Bronchial epithelial cell (primary cell): ENCODE results near the gene ELAVL4. TPM values are rescaled to one million over a fixed set of nuclear protein-coding genes. Genes with fewer than 3 reads are reported as not detected.

ENCODE experiments used
- DNase-seq: peaks from one replicate; pipeline ENCODE4 v3.0.0-alpha.2; 2010; ENCODE audit warnings: low read depth
- FAIRE-seq: peaks from 2 replicates; lab custom pipeline; 2011; peaks lifted over from hg19 to GRCh38; lab: Jason Lieb, UNC
- H3K27me3 ChIP-seq: 2 replicates; pipeline ENCODE4 v1.5.1; 2011; ENCODE audit warnings: low read length; ENCODE audit not compliant: control insufficient read depth, insufficient read depth
- H3K36me3 ChIP-seq: 2 replicates; pipeline ENCODE4 v1.5.1; 2011; ENCODE audit warnings: low read length; ENCODE audit not compliant: control insufficient read depth, insufficient read depth
- H3K4me3 ChIP-seq: 2 replicates; pipeline ENCODE4 v1.5.1; 2011; ENCODE audit warnings: mild to moderate bottlenecking, low read depth, low read length, control low read depth
- total RNA-seq: library from RNA; depleted of rRNA; stranded (reverse); fragments of >200 nt; gene quantifications from 2 replicates; pipeline ENCODE4 v1.2.1, GENCODE V29; 2014
- TF ChIP-seq, protein P1 (sequence below): IDR thresholded peaks from 2 replicates; pipeline ENCODE4 v1.5.1; 2011; ENCODE audit warnings: mild to moderate bottlenecking, moderate library complexity, low read length, control low read depth, inconsistent platforms; ENCODE audit not compliant: insufficient read depth, severe bottlenecking

ELAVL4 gene
- total RNA-seq, 1 donor from 2014 or later, result not detected

- H3K27me3 ChIP-seq, result no peaks in the 10 kb centered on the region
- TF ChIP-seq, protein P1, sequence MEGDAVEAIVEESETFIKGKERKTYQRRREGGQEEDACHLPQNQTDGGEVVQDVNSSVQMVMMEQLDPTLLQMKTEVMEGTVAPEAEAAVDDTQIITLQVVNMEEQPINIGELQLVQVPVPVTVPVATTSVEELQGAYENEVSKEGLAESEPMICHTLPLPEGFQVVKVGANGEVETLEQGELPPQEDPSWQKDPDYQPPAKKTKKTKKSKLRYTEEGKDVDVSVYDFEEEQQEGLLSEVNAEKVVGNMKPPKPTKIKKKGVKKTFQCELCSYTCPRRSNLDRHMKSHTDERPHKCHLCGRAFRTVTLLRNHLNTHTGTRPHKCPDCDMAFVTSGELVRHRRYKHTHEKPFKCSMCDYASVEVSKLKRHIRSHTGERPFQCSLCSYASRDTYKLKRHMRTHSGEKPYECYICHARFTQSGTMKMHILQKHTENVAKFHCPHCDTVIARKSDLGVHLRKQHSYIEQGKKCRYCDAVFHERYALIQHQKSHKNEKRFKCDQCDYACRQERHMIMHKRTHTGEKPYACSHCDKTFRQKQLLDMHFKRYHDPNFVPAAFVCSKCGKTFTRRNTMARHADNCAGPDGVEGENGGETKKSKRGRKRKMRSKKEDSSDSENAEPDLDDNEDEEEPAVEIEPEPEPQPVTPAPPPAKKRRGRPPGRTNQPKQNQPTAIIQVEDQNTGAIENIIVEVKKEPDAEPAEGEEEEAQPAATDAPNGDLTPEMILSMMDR, result peak; percentile 21
- DNase-seq (peak; percentile 10), FAIRE-seq (no peak)
- H3K4me3 ChIP-seq, result no peak overlapping the region
- no peaks in the 10 kb centered on the region for H3K36me3 ChIP-seq
These were observed 27.7 kb upstream of the ELAVL4 start for GRCh38 chr1:50080904-50081586.

DNA sequence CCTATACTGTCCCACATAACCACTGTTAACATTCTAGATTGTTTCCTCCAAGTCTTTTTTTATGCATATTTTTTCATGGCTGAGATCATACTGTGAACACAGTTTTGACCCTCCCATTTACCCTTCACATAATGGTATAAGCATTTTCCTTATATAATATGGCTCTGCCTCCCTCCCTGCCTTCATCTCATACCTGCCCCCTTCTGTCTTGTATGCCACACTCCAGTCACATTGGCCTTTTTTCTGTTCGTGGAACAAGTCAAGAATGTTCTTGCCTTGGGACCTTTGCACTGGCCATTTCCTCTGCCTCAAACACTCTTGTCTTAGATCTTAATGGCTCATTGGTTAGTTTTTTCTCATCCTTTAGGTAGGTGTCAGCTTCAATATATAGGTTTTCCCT lies 24.3 kb upstream of the ELAVL4 start:
- no peak for FAIRE-seq
- no peak for DNase-seq
- Histone ChIP-seq H3K27me3 (no peaks in the 10 kb centered on the region), H3K36me3 (no peaks in the 10 kb centered on the region), H3K4me3 (no peak overlapping the region)
- TF ChIP-seq, protein P1, result no peak

GRCh38 chr1:50091068-50091467 lies 17.7 kb upstream of the ELAVL4 start:
- TF ChIP-seq, protein P1, result no peak
- no peak for FAIRE-seq

GRCh38 chr1:50095716-50096115 lies 13.0 kb upstream of the ELAVL4 start:
- Histone ChIP-seq H3K27me3 (no peaks in the 10 kb centered on the region), H3K4me3 (no peak overlapping the region), H3K36me3 (no peaks in the 10 kb centered on the region)
- DNase-seq (no peak), FAIRE-seq (no peak)
- TF ChIP-seq, protein P1, result no peak

More at GRCh38 chr1:50091068-50091467, 17.7 kb upstream of the ELAVL4 start:
- H3K27me3 ChIP-seq, result no peaks in the 10 kb centered on the region
- no peak overlapping the region for H3K4me3 ChIP-seq
- H3K36me3 ChIP-seq, result no peaks in the 10 kb centered on the region
- DNase-seq, result no peak

GRCh38 chr1:50097021-50097679 lies 11.6 kb upstream of the ELAVL4 start:
- TF ChIP-seq, protein P1, result no peak
- FAIRE-seq (no peak), DNase-seq (no peak)
- H3K27me3 ChIP-seq, result no peaks in the 10 kb centered on the region
- H3K4me3 ChIP-seq, result no peak overlapping the region
- H3K36me3 ChIP-seq, result no peaks in the 10 kb centered on the region

DNA sequence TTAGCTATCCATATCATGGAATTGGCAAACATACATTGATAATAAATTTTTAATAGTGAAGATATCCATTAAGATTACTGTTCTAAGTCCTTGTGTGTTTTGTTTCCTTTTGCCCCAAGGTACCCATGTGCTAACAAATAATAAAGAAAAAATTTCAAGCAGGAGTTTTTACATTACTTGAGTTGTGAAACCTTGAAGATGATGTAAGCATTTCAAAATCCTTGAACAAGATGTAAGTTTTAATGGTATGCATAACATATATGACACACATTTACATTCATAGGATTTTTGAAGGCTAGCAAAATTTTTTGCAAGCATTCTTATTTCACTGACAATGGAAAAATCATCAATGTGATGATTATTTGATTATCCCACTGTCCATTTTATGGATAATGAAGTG lies 10.9 kb upstream of the ELAVL4 start:
- DNase-seq, result no peak
- TF ChIP-seq, protein P1, result no peak
- no peaks in the 10 kb centered on the region for H3K36me3 ChIP-seq
- no peak overlapping the region for H3K4me3 ChIP-seq
- no peaks in the 10 kb centered on the region for H3K27me3 ChIP-seq
- FAIRE-seq, result no peak
